HepG2 (cell line): Measurements from ENCODE around the gene TBC1D1.

ENCODE experiments used
- CEBPG ChIP-seq: IDR thresholded peaks from 2 replicates; pipeline ENCODE4 v1.6.1; 2016
- ETS1 ChIP-seq: sonication (generic); formaldehyde crosslinking; IDR thresholded peaks from 2 replicates; pipeline ENCODE4 v1.4.0; 2020; ENCODE audit warnings: missing genetic modification reagents
- JDP2 ChIP-seq: sonication (generic); formaldehyde crosslinking; IDR thresholded peaks from 2 replicates; pipeline ENCODE4 v1.8.1; 2022; ENCODE audit warnings: missing genetic modification reagents, borderline replicate concordance
- MAX ChIP-seq: IDR thresholded peaks from 2 replicates; pipeline ENCODE4 v1.6.1; 2012; ENCODE audit warnings: inconsistent platforms
- NCOA1 ChIP-seq: sonication (generic); formaldehyde crosslinking; IDR thresholded peaks from 2 replicates; pipeline ENCODE4 v1.9.0; 2021; ENCODE audit warnings: missing genetic modification reagents
- TAF1 ChIP-seq: sonication (generic); formaldehyde crosslinking; IDR thresholded peaks from 2 replicates; pipeline ENCODE4 v1.4.0; 2020; ENCODE audit warnings: missing genetic modification reagents
- ZNF747 ChIP-seq: sonication (generic); formaldehyde crosslinking; IDR thresholded peaks from 2 replicates; pipeline ENCODE4 v1.8.1; 2023; ENCODE audit warnings: missing genetic modification reagents, mild to moderate bottlenecking, borderline replicate concordance
- TF ChIP-seq, protein P1 (sequence below): sonication (generic); formaldehyde crosslinking; IDR thresholded peaks from 2 replicates; pipeline ENCODE4 v1.9.0; 2021; ENCODE audit warnings: missing genetic modification reagents, borderline replicate concordance

GRCh38 chr4:38138363-38138762 lies 247.5 kb downstream of the TBC1D1 start:
- TF ChIP-seq NCOA1 = no peak
- no peak for TF ChIP-seq JDP2
- TF ChIP-seq MAX = no peak
- TF ChIP-seq ETS1 (CRISPR knock-in tag) = no peak
- TF ChIP-seq, protein P1, sequence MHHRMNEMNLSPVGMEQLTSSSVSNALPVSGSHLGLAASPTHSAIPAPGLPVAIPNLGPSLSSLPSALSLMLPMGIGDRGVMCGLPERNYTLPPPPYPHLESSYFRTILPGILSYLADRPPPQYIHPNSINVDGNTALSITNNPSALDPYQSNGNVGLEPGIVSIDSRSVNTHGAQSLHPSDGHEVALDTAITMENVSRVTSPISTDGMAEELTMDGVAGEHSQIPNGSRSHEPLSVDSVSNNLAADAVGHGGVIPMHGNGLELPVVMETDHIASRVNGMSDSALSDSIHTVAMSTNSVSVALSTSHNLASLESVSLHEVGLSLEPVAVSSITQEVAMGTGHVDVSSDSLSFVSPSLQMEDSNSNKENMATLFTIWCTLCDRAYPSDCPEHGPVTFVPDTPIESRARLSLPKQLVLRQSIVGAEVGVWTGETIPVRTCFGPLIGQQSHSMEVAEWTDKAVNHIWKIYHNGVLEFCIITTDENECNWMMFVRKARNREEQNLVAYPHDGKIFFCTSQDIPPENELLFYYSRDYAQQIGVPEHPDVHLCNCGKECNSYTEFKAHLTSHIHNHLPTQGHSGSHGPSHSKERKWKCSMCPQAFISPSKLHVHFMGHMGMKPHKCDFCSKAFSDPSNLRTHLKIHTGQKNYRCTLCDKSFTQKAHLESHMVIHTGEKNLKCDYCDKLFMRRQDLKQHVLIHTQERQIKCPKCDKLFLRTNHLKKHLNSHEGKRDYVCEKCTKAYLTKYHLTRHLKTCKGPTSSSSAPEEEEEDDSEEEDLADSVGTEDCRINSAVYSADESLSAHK (CRISPR knock-in tag) = no peak
- TF ChIP-seq CEBPG (CRISPR knock-in tag) = no peak
- TF ChIP-seq TAF1 = no peak
- no peak for TF ChIP-seq ZNF747 (CRISPR knock-in tag)
